GM18907 (cell line): Measurements from ENCODE around the gene KLHDC9.

Experiments
- ATAC-seq: cut with Tn5 transposase; IDR thresholded peaks from one replicate; pipeline ENCODE4 v1.9.1; 2021; ENCODE audit warnings: mild to moderate bottlenecking, moderate library complexity; ENCODE audit not compliant: unreplicated experiment

The KLHDC9 gene

DNA sequence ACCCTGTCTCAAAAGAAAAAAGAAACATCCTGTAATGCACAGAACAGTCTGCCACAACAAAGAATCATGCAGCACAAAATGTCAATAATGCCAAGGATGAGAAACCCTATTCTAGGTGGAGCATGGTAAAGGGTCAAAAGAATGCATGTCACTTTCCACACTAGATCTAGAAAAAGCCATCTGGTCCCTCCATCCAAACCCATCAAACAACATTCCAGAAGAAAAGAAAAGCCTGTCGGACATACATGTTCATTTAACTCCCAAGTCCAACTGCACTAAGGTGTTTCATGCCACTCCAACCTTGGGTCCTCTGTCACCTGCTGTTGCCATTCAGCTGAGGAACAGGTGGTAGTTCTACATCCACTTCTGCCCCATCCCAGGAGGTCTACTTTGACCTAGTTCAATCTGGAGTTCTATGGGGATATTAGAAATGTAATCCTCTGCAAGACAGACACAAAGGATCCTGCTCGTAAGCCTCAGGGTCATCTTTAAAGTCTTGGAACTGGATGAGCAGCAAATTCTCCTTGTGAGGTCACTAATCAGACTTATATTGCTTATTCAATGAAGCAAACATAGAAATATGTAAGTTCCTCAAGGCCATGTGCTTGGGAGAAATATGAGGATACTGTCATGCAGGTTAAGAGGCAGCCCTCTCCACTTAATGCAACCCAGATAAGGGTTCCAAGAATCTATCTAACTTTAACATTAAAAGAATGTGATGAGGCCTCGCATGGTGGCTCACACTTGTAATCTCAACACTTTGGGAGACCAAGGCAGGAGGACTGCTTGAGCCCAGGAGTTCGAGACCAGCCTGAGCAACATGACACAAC lies 30.6 kb downstream of the KLHDC9 start:
- ATAC-seq, result no peak

DNA sequence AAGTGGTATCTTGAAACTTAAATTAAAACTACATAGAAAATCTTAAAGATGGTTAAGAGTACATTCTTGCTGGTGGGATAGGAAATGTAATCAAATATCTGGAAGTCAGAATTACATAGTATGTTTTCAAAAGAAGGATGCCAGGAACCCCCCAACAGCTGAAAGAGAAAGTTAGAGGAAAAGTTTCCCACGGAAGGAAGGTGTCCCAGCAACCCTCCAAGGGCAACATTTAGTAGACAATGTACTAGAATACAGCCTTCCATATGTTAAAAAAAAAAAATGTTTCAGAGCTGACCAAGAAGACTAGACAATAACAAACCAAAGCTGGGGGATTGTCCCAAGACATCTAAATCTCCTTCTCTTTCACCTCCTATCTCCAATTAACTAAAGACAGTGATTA lies 32.1 kb downstream of the KLHDC9 start:
- no peak for ATAC-seq

DNA sequence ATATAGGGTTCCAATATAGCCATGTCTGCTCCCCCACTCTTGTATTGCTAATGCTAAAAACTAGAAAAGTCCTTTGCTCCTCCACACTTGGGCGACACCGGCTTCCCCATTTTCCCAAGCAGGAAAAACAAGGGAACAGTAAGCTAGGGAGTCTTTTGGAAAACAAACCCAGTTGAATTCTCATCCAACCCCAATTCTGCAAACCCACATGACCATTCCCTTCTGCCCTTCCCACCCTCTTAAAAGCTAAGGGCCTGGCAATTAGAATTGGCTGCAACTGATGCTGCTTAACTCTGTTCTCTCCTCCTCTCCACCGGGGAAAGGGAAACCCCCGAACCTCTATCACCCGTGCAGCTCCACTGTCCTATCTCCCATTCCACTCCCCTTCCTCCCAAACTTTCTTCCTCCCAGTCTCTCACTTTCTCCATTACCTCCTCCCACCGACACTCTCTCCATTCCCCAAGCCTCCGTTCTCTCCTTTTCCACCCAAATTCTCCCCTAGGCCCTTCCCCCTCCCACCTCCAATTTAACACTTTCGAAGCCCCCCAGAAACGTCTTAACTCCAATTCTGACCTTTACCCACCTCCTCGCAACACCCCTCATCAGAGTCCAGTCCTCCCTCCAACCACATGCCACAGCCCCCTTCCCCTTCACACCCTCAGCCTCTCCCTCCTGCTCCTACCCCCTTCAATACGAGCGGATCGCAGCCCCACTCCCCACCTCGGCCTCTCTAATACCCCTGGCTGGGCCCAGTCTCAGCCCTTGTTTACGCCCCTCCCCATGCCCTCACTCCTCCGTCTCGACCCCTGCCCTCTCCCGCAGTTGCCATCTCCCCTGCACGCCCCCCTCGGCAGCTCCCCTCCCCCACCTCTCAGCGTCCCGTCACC lies 33.6 kb downstream of the KLHDC9 start:
- ATAC-seq, result no peak

DNA sequence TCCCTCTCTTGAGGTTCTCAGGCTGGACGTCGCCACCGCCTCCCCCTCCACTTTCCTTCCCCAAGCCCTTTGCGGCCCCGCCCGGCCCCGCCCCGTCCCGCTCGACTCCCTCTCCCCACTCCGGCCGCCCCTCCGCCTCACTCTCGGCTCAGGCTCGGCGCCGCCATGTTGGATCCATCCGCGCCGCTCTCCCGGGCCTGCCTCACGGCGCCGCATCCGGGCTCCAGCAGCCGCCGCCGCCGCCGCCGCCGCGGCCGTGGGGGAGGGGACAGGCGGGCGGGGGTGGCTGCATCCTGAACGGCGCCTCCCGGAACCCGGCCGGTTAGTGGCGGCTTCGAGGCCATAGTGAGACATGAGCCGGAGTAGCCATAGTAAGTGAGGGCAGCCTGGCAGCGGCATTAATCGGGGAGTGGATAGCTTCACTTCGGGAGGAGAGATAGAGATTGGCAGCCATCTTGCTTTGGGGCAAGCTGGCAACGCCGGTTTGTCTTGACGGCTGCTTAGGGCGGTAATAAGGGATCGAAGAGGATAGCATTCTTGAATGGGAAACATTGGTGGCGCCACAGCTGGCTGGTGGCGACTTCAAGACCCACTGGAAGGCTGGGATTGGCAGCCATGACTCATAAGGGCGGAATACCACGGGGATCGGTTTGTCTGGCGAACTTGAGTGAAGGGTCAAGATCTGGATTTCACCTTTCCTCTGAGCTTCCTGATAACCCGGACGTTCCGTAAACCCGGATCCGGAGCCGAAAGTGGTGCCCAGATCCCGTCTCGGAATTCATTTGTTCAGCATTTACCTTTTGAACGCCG lies 34.5 kb downstream of the KLHDC9 start, which contains the start of gene DEDD:
Gene DEDD (minus strand): TSS at position 258 of the 810 bp plus-strand sequence. CDS start 8,205 bp downstream, outside the sequence.
- peak; percentile 95 for ATAC-seq

DNA sequence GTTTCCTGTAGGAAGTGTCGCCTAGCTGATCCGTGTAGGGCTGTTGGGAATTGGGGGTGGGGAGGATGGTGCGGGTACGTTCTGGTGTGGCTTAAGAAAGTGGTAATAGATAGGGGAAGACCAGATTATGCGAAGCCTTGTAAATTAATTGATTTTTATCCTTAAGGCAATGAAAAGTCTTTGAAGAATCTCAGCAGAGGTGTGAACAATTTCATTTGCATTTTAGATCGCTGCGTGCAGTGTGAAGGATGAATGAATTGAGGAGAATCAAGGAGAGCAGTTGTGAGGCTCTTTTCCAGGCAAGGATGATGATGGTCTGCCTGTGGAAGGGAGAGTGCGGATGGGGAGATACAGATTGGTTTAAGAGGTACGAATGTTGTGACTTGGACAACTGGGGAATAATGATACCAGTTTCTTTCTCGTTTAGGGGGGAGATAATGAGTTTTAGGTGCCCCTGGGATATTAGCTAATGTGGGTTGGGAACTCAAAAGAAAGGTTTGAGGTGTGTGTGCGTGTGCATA lies 35.1 kb downstream of the KLHDC9 start:
- peak; percentile 14 for ATAC-seq

GRCh38 chr1:161137881-161138280 lies 39.7 kb downstream of the KLHDC9 start:
- ATAC-seq, result no peak

DNA sequence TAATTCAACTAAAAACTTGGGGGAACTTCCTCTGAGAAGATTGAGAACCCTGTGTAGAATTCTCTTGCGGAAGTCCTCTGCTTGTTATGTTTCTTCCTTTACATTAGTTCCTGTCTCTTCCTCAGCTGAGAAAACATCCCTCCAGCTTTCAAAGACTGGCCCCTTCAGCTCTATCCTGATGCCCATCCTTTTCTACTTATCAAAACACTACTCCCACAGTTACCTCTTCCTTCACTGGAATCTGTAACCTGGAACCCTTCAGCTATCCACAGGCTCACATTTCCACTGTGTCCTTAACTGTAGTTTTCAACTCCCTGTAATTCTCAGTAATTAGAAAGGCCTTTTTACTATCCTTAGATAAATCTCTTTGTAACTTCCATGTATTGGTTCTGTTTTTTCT lies 40.3 kb downstream of the KLHDC9 start:
- ATAC-seq, result no peak

- no peak for ATAC-seq
These were observed 41.6 kb downstream of the KLHDC9 start for GRCh38 chr1:161139766-161140165.

DNA sequence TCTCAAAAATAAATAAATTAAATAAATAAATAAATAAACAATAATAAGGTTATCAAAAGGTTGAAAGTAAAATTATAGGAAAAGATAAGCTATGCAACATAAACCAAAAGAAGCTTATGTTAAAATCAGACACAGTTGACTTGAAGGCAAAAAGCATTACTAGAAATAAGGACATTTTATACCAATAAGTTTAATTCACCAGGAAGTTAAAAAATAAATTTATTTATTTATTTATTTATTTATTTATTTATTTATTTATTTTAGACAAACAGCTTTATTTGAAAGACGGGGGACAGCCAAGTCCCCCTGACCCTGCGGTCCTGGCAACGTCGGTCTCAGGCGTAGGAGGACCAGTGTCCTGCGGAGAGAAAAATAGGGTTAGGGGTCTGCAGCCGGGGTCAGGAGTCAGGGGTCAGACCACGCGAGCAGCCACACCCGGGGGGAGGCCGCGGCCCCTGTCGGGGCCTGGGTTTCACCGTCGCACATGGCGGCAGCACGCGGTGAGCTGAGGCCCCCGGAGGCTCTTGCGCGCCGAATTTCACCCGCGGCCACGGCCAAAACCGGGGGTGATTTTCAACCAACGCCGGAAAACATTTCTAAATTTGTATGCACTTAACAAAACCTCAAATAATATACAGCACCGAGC lies 42.7 kb downstream of the KLHDC9 start:
- ATAC-seq, result no peak

DNA sequence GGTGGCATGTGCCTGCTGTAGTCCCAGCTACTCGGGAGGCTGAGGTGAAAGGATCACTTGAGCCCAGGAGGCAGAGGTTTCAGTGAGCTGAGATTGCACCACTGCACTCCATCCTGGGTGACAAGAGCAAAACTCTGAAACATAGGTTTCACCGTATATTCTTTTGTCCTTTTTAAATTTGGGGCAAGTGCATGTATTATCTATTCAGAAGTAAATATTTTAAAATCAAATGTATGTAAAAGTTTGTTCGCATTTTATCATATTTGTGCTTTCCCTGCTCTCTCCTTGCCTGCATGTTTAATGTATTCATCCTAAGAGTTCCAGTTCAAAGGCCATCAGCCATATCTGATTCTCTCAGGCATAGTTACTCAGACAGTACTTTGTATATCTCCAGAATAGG lies 47.7 kb downstream of the KLHDC9 start:
- ATAC-seq, result no peak
